Fibroblast of lung (primary cell): Measurements from ENCODE around the gene TANC1. TPM values are rescaled to one million over a fixed set of nuclear protein-coding genes. Genes with fewer than 3 reads are reported as not detected.
A peak's percentile ranks its signal among the peaks of the same experiment; 100 is the strongest.

Experiments used
- DNase-seq, 2 donors: peaks; one replicate each; pipeline versions ENCODE4 v3.0.0 to v3.0.0-alpha.2; 2010; ENCODE audit warnings: low read depth in 2 of 2
- H2AFZ ChIP-seq: 2 replicates; pipeline ENCODE4 v1.5.1; 2012; ENCODE audit warnings: low read length, control low read depth, inconsistent platforms
- H3K27ac ChIP-seq: 2 replicates; pipeline ENCODE4 v1.5.1; 2011; ENCODE audit warnings: low read length, control low read depth; ENCODE audit not compliant: insufficient read depth
- H3K27me3 ChIP-seq: 2 replicates; pipeline ENCODE4 v1.5.1; 2011; ENCODE audit warnings: mild to moderate bottlenecking, low read length; ENCODE audit not compliant: control insufficient read depth, insufficient read depth
- H3K36me3 ChIP-seq: 2 replicates; pipeline ENCODE4 v1.5.1; 2011; ENCODE audit warnings: low read length; ENCODE audit not compliant: control insufficient read depth, insufficient read depth
- H3K4me1 ChIP-seq: 2 replicates; pipeline ENCODE4 v1.5.1; 2011; ENCODE audit warnings: low read length; ENCODE audit not compliant: control insufficient read depth, insufficient read depth; ENCODE audit errors: extremely low read depth
- H3K4me2 ChIP-seq: 2 replicates; pipeline ENCODE4 v1.5.1; 2011; ENCODE audit warnings: low read length, control low read depth; ENCODE audit not compliant: insufficient read depth; ENCODE audit errors: extremely low read depth
- H3K4me3 ChIP-seq, 4 experiments: fragments of 200-600 bp in 1 of 4; sonication (generic) in 1 of 4; replicated peaks in 1 of 4; 2 replicates each; pipeline ENCODE4 v1.5.1; 2011 to 2016; ENCODE audit warnings: low read length in 4 of 4, low read depth in 3 of 4, mild to moderate bottlenecking in 3 of 4, control low read depth in 2 of 4, inconsistent platforms in 1 of 4, mixed read lengths in 1 of 4; ENCODE audit not compliant: insufficient read depth in 1 of 4; ENCODE audit errors: control extremely low read depth in 1 of 4
- H3K79me2 ChIP-seq: 2 replicates; pipeline ENCODE4 v1.5.1; 2012; ENCODE audit warnings: mild to moderate bottlenecking, low read length, inconsistent platforms; ENCODE audit not compliant: control insufficient read depth, insufficient read depth
- H3K9ac ChIP-seq: 2 replicates; pipeline ENCODE4 v1.5.1; 2011; ENCODE audit warnings: mild to moderate bottlenecking, low read length, control low read depth; ENCODE audit not compliant: insufficient read depth
- H3K9me3 ChIP-seq: 2 replicates; pipeline ENCODE4 v1.5.1; 2012; ENCODE audit warnings: low read depth, low read length; ENCODE audit not compliant: control insufficient read depth, insufficient read depth
- H4K20me1 ChIP-seq: 2 replicates; pipeline ENCODE4 v1.5.1; 2011; ENCODE audit warnings: low read length; ENCODE audit not compliant: control insufficient read depth, insufficient read depth; ENCODE audit errors: extremely low read depth
- EZH2 ChIP-seq: IDR thresholded peaks from 2 replicates; pipeline ENCODE4 v1.5.1; 2012; ENCODE audit warnings: low read length, control low read depth, mild to moderate bottlenecking; ENCODE audit errors: missing control alignments
- polyA plus RNA-seq, 2 donors: library from polyadenylated mRNA; depleted of rRNA in 1 of 2; stranded (reverse) in 1 of 2; unstranded in 1 of 2; fragments of >200 nt; gene quantifications; 2 replicates each; pipeline ENCODE4 v1.2.1, GENCODE V29; 2011 to 2012; ENCODE audit warnings: missing spikeins in 1 of 2
- total RNA-seq: library from RNA; depleted of rRNA; stranded (reverse); fragments of >200 nt; gene quantifications from 2 replicates; pipeline ENCODE4 v1.2.1, GENCODE V29; 2014
- TF ChIP-seq, protein P1 (sequence below), 2 donors: IDR thresholded peaks in 1 of 2; conservative IDR thresholded peaks in 1 of 2; 1 replicate in 1 of 2; 2 replicates in 1 of 2; pipeline ENCODE4 v1.5.1; 2011 to 2012; ENCODE audit warnings: low read length in 2 of 2, control low read depth in 1 of 2, inconsistent platforms in 1 of 2, low read depth in 1 of 2, mild to moderate bottlenecking in 1 of 2

Gene TANC1
- total and polyA plus RNA-seq, 2 donors (not counting 1 experiment from before 2014, with no cell fraction given) = 32.7 to 41.9 TPM

DNA sequence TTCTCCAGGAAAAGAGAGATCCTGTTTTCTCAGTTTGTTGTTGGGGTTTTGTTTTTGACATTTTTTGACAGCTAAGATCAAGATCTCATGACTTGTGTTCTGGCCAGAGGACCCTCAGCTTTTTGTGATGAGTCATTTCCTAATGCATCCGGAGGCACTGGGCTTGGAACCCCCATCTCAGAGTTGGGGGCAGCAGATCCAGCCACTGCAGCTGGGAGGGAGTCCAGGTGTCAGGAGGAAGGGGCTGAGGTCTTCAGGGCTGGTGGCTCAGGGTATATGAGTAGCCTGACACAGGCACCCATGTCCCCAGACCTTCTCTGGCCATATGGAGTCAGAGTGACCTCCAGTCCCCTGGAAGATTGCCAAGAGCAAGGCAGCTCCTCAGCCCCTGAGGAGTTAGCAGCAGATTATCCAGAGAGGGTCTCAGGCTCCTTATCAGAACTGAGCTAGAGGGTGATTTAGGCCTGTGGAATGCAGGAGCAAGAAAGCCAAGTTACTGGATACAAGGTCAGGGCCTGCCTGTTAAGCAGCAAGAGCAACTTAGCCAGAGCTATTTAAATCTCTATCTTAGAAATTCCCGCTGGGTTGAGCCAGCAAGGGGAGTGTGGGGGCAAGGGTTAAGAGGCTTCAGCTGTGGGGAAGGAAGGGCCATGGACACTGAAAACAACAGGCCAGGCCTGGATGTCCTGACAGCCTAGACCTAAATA lies 62.4 kb downstream of the TANC1 start:
- no peak for TF ChIP-seq EZH2
- TF ChIP-seq, protein P1, sequence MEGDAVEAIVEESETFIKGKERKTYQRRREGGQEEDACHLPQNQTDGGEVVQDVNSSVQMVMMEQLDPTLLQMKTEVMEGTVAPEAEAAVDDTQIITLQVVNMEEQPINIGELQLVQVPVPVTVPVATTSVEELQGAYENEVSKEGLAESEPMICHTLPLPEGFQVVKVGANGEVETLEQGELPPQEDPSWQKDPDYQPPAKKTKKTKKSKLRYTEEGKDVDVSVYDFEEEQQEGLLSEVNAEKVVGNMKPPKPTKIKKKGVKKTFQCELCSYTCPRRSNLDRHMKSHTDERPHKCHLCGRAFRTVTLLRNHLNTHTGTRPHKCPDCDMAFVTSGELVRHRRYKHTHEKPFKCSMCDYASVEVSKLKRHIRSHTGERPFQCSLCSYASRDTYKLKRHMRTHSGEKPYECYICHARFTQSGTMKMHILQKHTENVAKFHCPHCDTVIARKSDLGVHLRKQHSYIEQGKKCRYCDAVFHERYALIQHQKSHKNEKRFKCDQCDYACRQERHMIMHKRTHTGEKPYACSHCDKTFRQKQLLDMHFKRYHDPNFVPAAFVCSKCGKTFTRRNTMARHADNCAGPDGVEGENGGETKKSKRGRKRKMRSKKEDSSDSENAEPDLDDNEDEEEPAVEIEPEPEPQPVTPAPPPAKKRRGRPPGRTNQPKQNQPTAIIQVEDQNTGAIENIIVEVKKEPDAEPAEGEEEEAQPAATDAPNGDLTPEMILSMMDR (conservative IDR thresholded peaks at IDR 0.05 in 1 of 2, IDR thresholded peaks at IDR 0.05 in 1 of 2; ENCODE audit: low read depth in 1 of 2, low read length in 2 of 2) = no peak
- Histone ChIP-seq H3K4me3 (no peak overlapping the region), H3K79me2 (peaks cover 32% of the 10 kb centered on the region), H3K9me3 (no peaks in the 10 kb centered on the region), H3K27ac (peak overlapping the region; percentile 55), H2AFZ (no peak overlapping the region), H4K20me1 (no peaks in the 10 kb centered on the region), H3K4me2 (peak overlapping the region; percentile 64), H3K4me1 (peaks cover 20% of the 10 kb centered on the region), H3K9ac (no peak overlapping the region), H3K27me3 (no peaks in the 10 kb centered on the region), H3K36me3 (no peaks in the 10 kb centered on the region)
- DNase-seq = peak; percentile 86 to 90

DNA sequence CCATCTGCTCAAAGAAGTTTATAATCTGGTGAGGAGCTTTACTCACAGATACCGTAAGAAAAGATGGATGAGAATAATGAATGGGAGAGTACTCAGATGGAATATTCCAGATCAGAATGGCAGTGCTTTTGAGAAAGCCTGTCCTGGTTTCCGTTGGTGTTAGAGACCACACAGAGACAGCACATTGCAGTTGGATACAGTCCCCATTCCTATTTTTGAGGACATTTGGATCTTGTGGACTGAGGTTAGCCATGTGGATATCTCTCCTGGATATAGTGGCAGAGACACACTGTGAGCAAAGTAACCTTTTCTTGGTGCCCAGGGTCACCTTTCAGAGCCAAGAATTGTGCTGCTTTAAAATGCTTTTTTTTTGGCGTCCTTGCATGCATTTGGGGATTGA lies 63.7 kb downstream of the TANC1 start:
- Histone ChIP-seq H3K9me3 (no peaks in the 10 kb centered on the region), H3K4me2 (no peak overlapping the region), H2AFZ (no peak overlapping the region), H3K27me3 (no peaks in the 10 kb centered on the region), H3K36me3 (no peaks in the 10 kb centered on the region), H3K9ac (no peak overlapping the region), H4K20me1 (no peaks in the 10 kb centered on the region), H3K4me1 (peaks cover 20% of the 10 kb centered on the region), H3K27ac (no peak overlapping the region), H3K79me2 (peaks cover 33% of the 10 kb centered on the region), H3K4me3 (no peak overlapping the region)
- TF ChIP-seq, protein P1 (conservative IDR thresholded peaks at IDR 0.05 in 1 of 2, IDR thresholded peaks at IDR 0.05 in 1 of 2; ENCODE audit: low read depth in 1 of 2, low read length in 2 of 2) = no peak
- TF ChIP-seq EZH2 = no peak
- DNase-seq = no peak

DNA sequence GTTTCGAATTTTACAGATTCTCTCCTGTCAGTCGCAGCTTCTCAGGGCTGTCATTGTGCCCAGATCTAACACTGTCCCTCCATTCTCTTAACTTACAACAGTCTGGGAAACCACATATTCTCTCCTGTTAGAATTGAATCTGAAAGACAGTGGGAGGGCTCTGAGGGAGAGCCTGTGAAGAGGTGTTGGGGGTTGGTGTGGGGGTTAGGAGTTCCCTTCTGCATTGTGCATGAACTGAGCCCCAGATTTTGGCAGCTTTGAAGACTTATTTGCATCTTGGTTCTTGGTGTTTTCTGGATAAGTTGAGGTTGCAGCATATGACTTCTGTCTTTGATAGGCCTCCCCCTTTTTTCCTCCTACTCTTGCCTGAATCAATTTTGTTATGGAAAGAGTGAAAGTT lies 64.1 kb downstream of the TANC1 start:
- Histone ChIP-seq H4K20me1 (no peaks in the 10 kb centered on the region), H2AFZ (no peak overlapping the region), H3K9ac (no peak overlapping the region), H3K9me3 (no peaks in the 10 kb centered on the region), H3K27me3 (no peaks in the 10 kb centered on the region), H3K4me1 (peaks cover 20% of the 10 kb centered on the region), H3K4me2 (no peak overlapping the region), H3K4me3 (no peak overlapping the region), H3K36me3 (no peaks in the 10 kb centered on the region), H3K79me2 (peaks cover 33% of the 10 kb centered on the region), H3K27ac (no peak overlapping the region)
- no peak for DNase-seq
- TF ChIP-seq EZH2 = no peak
- TF ChIP-seq, protein P1 (conservative IDR thresholded peaks at IDR 0.05 in 1 of 2, IDR thresholded peaks at IDR 0.05 in 1 of 2; ENCODE audit: low read depth in 1 of 2, low read length in 2 of 2) = no peak
